Effector CD4-positive, alpha-beta T cell (primary cell): Measurements from ENCODE around the gene SPINT2.

Experiments
- DNase-seq: peaks from one replicate; pipeline ENCODE4 v3.0.0-alpha.2; 2020

The SPINT2 gene

GRCh38 chr19:38270587-38271167 lies 6.3 kb downstream of the SPINT2 start:
- no peak for DNase-seq

DNA sequence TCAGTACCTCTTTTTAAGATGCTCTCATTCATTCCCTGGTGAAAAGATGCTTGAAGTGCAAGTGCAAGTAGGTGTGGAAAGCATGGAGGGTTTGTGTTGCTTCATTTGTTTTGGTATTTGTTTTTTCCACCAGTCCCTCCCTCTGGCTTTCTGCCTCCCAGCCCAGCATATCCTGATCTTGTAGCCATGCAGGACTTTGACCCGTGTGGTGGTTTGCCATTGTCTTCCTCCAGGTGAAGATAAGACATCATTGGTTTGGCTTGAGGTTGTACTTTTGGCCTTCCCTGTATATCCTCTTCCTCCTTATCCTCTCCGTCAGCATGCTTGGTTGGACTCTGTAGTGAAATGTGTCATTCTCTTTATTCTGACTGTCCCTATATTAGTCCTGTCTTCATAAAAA lies 9.1 kb downstream of the SPINT2 start:
- no peak for DNase-seq

GRCh38 chr19:38274739-38275138 lies 10.4 kb downstream of the SPINT2 start:
- DNase-seq, result no peak

DNA sequence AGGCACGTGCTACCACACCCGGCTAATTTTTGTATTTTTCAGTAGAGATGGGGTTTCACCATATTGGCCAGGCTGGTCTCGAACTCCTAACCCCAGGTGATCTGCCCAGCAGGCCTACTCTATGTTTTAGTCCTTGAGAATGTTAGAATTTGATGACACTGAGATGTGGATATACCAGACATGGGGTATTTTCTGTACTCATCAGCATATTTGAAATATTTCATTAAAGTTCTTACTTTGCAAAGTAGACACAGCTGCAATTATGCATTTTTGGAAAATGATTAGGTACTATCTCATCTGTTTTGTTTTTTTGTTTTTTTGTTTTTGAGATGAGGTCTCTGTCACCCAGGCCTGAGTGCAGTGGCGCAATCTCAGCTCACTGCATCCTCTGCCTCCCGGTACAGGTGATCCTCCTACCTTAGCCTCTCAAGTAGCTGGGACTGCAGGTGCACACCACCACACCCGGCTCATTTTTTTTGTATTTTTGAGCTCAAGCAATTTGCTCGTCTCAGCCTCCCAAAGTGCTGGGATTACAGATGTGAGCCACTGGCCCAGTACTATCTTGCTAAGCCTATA lies 12.7 kb downstream of the SPINT2 start:
- DNase-seq, result no peak

GRCh38 chr19:38277549-38277948 lies 13.2 kb downstream of the SPINT2 start:
- no peak for DNase-seq

DNA sequence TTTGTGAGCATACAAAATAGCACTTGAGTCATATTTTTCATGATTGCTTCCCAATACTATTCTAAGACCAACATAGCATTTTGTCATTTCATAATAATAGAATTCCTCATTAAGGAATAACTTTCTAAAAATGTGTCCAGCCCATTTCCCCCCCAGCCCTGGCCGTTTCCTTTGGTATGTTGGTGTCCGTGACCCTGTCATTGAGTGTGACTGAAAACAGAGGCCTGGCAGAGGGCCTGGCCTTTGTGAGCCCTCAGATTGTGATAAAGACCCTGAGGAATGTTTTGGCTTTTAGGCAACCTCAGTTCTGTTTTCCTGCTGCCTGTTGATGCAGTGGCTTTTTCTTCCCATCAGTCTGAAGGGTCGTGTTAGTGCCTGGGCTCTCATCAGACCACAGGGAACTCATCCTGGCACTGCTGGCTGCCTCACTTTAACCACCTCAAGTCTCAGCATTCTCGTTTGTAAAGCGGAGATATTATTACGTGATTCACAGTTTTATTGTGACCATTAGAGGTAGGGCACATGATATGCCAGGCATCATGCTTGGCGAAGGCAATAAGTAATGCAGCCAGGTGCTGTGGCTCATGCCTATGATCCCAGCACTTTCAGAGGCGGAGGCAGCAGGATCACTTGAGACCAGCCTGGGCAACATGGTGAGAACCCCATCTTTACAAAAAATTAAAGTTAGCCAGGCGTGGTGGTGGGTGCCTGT lies 13.8 kb downstream of the SPINT2 start:
- no peak for DNase-seq

GRCh38 chr19:38278751-38279150 lies 14.4 kb downstream of the SPINT2 start:
- DNase-seq, result no peak

- DNase-seq, result no peak
Measured at GRCh38 chr19:38280030-38280921, 15.9 kb downstream of the SPINT2 start.

DNA sequence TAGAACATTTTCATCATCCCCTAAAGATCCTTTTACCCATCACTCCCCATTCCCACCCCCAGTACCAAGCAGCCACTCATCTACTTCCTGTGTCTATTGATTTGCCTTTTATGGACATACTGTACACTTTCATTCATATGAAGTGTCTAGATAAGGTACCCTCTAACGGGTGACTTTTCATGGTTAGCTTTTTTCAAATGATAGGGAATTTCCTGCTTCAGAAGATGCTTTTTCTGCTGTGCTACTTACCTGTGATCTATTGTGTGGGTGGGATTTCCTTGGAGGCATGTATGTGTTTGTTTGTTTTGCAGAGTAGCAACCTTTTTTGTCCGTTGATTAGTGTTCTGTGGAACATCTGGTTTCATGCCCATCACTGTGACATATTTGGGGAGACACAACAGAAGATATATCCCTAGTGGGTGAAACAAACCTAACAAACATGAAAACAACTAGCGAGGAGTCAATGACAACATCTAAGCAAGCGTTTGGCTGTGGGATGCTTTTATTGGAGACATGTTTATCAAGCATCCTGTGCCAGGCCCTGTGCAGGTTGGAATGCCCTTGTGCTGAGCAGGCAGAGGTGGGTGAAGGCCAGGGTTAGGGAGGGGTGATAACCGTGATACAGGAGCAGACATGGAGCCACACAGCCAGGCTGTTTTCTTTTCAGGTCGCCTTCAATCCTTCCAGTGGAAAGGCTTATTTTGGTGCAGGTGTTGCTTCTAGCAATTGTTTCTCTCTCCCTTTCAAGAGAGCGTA lies 17.6 kb downstream of the SPINT2 start:
- no peak for DNase-seq

GRCh38 chr19:38283271-38283670 lies 18.9 kb downstream of the SPINT2 start:
- no peak for DNase-seq

DNA sequence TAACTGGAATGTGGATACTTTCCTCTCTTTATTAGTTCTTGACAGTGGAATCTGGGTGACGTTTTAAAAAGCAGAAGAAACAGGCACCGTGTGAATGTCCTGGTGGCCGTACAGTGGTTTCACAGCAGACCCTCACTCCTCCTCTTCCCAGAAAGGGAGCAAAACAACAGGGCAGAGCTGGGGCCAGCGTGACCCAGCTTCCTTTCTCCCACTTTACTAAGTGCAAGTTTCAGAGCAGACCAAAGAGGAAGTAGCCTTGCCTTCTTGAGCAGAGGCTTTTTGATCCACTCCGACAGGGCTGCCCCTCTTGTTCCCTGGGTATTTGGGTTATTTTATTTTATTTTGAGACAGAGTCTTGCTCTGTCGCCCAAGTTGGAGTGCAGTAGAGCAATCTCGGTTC lies 20.0 kb downstream of the SPINT2 start:
- no peak for DNase-seq

GRCh38 chr19:38285567-38285966 lies 21.2 kb downstream of the SPINT2 start:
- DNase-seq, result no peak

GRCh38 chr19:38287604-38288003 lies 23.2 kb downstream of the SPINT2 start:
- no peak for DNase-seq

GRCh38 chr19:38288123-38288855 lies 23.9 kb downstream of the SPINT2 start:
- no peak for DNase-seq

DNA sequence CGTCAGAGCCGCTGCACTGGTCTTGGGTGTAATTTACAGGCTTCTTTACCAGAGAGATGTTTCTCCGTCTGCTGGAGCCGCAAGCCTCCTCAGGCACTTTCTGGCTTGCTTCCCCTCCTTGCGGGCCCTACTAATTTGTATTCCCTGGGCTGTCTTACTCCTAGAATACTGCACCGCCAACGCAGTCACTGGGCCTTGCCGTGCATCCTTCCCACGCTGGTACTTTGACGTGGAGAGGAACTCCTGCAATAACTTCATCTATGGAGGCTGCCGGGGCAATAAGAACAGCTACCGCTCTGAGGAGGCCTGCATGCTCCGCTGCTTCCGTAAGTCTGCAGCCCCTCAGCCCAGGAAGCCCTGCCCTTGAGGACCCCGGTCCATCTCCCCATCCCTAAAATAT lies 25.6 kb downstream of the SPINT2 start:
- DNase-seq, result no peak

GRCh38 chr19:38290631-38291147 lies 26.3 kb downstream of the SPINT2 start:
- no peak for DNase-seq

- no peak for DNase-seq
Measured at GRCh38 chr19:38291855-38292254, 27.5 kb downstream of the SPINT2 start.

GRCh38 chr19:38293281-38293680 lies 28.9 kb downstream of the SPINT2 start:
- no peak for DNase-seq

- DNase-seq, result no peak
Measured at GRCh38 chr19:38294090-38294489, 29.7 kb downstream of the SPINT2 start.

DNA sequence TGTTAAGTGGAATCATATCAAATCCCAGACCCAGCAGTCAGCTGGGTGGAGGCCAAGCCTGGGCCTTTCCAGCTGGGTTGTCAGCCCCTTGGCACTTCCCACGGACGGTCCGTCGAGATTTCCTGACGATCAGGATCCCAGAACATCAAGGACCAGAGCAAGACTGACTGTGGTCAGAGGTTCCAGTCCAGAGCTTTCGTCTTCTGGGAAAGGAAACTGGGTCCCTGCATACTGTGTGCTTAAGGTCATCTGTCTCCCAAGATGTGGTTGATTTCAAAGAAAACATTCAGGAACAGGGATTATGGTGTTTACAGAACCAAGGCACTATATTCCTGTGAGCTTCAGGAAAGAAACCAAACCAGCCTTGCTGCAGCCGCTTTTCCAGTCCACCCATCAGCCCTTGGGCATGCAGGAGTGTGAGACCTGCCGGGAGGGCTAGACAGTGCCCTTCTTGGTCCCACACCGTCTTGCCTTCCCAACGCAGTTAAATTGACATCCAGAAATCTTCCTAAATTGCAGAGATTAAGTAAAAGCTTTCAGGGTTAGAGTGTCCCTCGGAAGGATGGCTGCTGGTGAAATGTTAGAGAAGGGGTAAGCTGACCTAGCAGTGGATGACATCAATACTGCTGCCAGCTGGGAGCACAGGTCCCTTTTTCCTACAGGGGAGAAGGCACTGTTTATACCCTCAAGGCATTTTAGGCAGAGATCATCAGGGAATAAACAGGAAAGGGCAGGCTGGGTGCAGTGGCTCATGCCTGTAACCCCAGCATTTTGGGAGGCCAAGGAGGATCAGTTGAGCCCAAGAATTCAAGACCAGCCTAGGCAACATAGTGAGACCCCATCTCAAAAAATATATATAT lies 34.7 kb downstream of the SPINT2 start:
- DNase-seq, result no peak
